CD4-positive, alpha-beta T cell treated with Interleukin-21 for 1 hour (primary cell): Measurements from ENCODE around the gene PHRF1.
A peak's percentile ranks its signal among the peaks of the same experiment; 100 is the strongest.

Source experiments
- DNase-seq: peaks from one replicate; pipeline ENCODE4 v3.0.0-alpha.2; 2020

The PHRF1 gene

GRCh38 chr11:575996-576768 lies at the start of gene PHRF1:
Gene PHRF1 (plus strand): TSS chr11:576470. CDS start chr11:581513, 5,043 bp downstream.
- DNase-seq, result peak; percentile 96

- no peak for DNase-seq
Observed at GRCh38 chr11:528166-528814, 48.0 kb upstream of the PHRF1 start.

- DNase-seq, result no peak
Observed at GRCh38 chr11:528815-529727, 47.2 kb upstream of the PHRF1 start.

- DNase-seq, result no peak
Observed at GRCh38 chr11:529728-530411, 46.4 kb upstream of the PHRF1 start.

- no peak for DNase-seq
Observed at GRCh38 chr11:530960-531831, 45.1 kb upstream of the PHRF1 start.

- DNase-seq, result no peak
Observed at GRCh38 chr11:531919-532526, 44.2 kb upstream of the PHRF1 start.

GRCh38 chr11:532527-532985 lies 43.7 kb upstream of the PHRF1 start:
- DNase-seq, result no peak

GRCh38 chr11:532986-533585 lies 43.2 kb upstream of the PHRF1 start:
- DNase-seq, result no peak

- DNase-seq, result no peak
Observed at GRCh38 chr11:533586-534395, 42.5 kb upstream of the PHRF1 start.

- DNase-seq, result peak; percentile 23
Observed at GRCh38 chr11:534396-535209, 41.7 kb upstream of the PHRF1 start.

GRCh38 chr11:535210-535518 lies 41.1 kb upstream of the PHRF1 start:
- DNase-seq, result no peak

GRCh38 chr11:535519-536454 lies 40.5 kb upstream of the PHRF1 start, which contains the start of gene HRAS:
Gene HRAS (minus strand): TSS chr11:535576.
- peak; percentile 96 for DNase-seq

GRCh38 chr11:536841-537621 lies 39.2 kb upstream of the PHRF1 start, which contains the start of gene LRRC56:
Gene LRRC56 (plus strand): TSS chr11:537527. CDS start chr11:540685, 3,158 bp downstream.
- DNase-seq, result peak; percentile 96

- no peak for DNase-seq
Observed at GRCh38 chr11:537622-538430, 38.4 kb upstream of the PHRF1 start.

- DNase-seq, result no peak
Observed at GRCh38 chr11:538431-539051, 37.7 kb upstream of the PHRF1 start.
